ENCODE data around the gene PDILT.
"Not testable (repeated sequence)": the region's sequence is repeated elsewhere in the genome, so short reads cannot be mapped to it uniquely, and the experiment has no call there.

The PDILT gene

DNA sequence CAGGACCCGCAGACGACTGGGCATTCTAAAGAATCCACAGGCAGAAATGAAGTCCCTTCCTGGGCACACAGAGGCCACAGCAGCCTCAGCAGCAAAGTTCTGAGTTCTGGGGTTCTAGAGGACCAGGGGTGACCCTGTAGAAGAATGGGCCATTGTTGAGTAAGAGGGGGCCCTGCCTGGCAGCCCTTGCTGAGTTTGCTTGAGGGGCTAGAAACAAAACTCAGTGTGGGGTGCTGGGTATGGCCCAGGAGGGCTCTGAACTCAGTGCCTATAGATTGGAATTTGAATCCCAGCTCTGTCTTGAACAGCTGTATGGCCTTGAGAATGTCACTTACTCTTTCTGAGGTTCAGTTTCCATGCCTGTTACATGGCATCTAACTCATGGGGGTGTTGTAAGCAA, at the start of gene PDILT:
Gene PDILT, minus strand, starts transcription at position 101 of the 400 bp plus-strand sequence. CDS start 5,437 bp downstream, outside the sequence.
- DNase-seq = no peak

DNA sequence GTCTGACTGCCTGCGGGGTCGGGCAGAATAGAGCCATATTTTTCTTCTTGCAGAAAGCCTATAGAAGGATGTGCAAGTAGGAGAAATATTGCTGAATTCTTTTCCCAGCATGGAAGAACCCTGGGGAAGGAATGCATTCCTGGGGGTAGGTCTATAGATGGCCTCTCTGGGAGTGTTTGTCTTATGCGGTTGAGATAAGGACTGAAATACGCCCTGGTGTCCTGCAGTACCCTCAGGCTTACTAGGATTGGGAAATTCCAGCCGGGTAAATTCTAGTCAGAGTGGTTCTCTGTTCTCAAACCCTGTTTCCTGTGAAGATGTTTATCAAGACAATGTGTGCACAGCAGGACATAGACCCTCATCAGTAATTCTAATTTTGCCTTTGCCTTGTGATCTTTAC, 49.1 kb upstream of the PDILT start:
- not testable (repeated sequence) for DNase-seq

GRCh38 chr16:20451364-20451763, 46.8 kb upstream of the PDILT start, which contains the start of gene ACSM2A:
ACSM2A (plus strand) TSS chr16:20451521; CDS start chr16:20460115, 8,594 bp downstream.
- not testable (repeated sequence) for DNase-seq

DNA sequence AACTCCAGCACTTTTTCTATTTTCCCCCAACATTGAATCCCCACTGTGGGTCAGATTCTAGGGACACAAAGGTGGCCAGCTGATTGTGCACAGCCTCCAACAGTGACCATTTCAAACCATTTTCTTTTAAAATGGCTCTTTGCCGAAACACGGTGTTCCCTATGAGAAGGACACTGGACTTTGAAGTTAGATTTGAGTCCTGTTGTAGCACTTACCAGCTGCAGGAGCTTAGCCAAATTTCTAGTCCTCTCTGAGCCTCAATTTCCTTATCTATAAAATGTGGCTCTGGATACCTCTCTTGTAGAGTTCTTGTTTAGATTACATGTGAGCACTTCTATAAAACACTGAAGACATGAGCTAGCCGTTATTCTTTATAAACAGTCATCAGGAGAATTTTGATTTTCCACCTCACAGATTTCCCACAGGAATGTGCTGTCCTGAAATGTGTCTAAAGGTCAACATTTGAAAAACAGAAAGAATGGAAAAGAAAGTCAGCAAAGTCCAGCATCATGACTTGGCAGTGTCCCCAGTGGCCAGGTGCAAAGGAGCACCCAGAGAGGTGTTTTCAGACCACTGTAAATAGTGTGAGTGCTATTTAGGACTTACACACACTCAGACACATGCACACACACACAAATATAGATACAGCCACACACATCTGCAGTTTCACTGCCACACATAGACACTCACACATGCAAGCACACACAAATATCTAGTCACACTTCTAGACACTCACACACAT, 42.3 kb upstream of the PDILT start:
- not testable (repeated sequence) for DNase-seq

- DNase-seq = not testable (repeated sequence)
Observed at GRCh38 chr16:20441859-20442258, 37.3 kb upstream of the PDILT start.

- DNase-seq = no peak
Observed at GRCh38 chr16:20441191-20441590, 36.7 kb upstream of the PDILT start.

DNA sequence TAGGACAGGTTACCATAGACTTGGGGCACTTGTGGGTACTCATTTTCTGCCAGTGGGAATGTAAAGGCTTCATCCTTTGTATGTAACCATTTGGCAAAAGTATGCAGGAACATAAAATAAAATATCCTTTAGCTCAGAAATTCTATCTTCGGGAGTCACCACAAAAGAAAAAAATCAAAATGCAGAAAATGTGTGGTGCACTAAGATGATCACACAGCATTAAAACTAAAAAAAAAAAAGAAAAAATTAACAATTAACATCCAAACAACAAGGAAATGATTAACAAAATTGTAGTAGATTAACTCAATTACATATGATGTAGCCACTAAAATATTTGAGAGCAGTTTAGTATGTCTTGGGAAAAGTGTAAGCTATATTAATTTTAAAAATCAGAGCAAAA, 36.2 kb upstream of the PDILT start:
- not testable (repeated sequence) for DNase-seq

- DNase-seq = not testable (repeated sequence)
Observed at GRCh38 chr16:20439820-20440231, 35.3 kb upstream of the PDILT start.

- DNase-seq = not testable (repeated sequence)
Observed at GRCh38 chr16:20438950-20439349, 34.4 kb upstream of the PDILT start.

- no peak for DNase-seq
Observed at GRCh38 chr16:20430948-20431347, 26.4 kb upstream of the PDILT start.

- DNase-seq = not testable (repeated sequence)
Observed at GRCh38 chr16:20430480-20430879, 25.9 kb upstream of the PDILT start.

DNA sequence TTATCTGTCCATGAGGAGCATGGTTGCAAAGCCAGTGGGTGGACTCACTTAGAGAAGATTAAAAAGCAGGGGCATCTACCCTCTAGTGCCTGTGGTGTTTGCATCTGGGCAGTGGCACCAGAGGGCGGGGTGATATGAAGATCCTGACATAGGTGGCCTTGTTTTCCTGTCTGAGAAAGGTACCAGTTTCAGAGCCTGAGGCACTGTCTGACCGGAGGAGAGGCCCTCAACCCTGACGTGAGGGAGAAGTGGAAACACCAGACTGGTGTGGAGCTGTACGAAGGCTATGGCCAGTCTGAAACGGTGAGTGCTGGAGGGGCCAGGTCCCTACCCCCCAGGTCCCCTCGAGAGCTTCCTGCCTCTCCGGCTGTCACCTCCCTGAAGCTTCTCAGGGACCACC, 25.0 kb upstream of the PDILT start:
- not testable (repeated sequence) for DNase-seq

DNA sequence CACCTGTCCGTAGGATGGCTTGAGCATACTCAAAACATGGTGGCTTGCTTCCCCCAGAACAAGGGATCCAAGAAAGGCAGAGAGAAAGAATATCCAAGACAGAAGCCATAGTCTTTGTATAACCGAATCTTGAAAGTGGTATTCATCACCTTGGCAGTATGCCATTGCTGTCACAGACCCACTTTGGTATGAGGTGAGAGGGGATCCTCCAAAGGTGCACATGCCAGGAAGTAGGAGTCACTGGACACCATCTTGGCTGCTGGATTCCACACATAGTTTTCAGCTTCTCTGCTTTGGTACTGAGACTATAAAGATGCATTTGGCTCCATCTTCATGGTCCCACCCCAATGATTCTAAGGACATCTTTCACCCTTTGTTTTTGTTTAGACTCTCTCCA, 22.9 kb upstream of the PDILT start:
- DNase-seq = not testable (repeated sequence)

DNA sequence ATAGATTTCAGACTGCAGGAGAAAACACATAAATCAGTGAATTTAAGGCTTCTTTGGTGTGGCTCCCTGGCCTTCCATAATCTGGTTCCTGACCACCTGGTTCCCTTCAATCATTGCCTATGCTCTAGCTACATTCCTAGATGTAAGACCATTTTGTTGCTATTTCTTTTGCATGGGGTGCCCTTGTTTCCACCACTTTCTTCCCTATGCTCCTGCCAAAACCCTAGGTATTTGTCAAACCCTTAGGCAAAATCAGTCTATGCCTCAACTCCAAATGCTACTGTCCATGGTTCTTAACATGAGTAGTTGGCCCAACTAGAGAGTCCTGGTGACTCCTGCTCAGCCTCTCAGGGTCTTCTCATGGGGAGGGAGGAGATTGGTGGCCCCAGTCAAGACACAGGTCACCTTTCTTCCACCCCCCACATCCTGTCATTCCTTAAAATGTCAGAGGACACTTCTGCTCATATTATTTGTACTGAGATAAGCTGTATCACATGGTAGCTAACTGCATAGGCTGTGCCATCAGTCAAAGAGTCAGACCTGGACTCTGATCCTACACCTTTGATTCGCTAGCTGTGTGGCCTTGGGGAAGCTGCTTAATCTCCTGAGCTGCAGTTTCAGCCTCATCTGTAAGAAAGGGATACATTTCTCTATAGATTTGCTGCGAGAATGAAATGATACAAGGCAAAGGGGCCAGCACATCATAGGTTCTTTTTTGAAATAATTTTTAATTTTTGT, 19.8 kb upstream of the PDILT start:
- no peak for DNase-seq

- DNase-seq = not testable (repeated sequence)
Observed at GRCh38 chr16:20423772-20424128, 19.2 kb upstream of the PDILT start.

DNA sequence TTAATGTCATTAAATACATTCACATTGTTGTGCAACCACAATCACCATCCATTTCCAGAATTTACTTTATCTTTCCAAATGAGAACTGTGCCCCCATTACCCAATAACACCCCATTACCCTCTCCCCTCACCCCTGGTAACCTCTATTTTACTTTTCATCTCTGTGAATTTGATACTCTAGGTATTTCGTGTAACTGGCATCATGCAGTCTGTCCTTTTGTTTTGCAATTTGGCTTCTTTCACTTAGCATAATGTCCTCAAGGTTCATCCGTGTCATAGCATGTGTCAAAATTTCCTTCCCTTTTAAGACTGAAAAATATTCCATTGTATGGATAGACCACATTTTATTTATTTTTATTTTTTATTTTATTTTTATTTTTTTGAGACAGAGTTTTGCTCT, 17.2 kb upstream of the PDILT start:
- not testable (repeated sequence) for DNase-seq

DNA sequence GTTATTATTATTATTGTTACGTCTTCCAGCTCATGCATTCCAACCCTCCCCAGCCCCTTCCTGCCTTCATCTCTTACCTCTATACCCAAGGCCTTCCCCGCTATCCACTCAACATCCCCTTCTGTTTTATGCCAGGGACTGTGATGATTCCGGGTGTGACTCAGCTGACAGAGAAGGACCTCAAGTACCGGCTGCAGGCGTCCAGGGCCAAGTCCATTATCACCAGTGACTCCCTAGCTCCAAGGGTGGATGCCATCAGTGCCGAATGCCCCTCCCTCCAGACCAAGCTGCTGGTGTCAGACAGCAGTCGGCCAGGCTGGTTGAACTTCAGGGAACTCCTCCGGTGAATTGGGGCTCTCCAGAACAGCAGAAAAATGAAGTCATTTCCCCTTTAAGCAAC, 14.6 kb upstream of the PDILT start:
- not testable (repeated sequence) for DNase-seq

DNA sequence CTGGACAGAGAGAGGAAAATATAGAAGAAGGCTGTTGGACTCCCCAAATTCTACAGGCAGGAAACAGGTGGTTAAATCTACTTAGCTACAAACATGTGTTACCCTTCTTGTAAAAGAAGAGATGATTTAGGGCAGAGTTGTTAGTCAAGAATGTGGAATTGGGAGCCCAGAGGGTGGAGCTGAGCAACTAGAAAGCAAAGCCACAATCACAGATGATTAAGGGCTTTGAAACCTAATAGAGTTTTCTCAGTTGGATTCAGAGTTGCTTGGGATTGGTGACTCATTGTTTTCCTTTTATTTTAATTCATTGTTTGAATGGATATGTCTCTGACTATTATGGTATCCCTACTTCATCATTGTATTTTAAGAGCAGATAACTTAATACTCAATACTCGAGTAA, 11.0 kb upstream of the PDILT start:
- DNase-seq = no peak

- no peak for DNase-seq
Observed at GRCh38 chr16:20411055-20411454, 6.5 kb upstream of the PDILT start.

DNA sequence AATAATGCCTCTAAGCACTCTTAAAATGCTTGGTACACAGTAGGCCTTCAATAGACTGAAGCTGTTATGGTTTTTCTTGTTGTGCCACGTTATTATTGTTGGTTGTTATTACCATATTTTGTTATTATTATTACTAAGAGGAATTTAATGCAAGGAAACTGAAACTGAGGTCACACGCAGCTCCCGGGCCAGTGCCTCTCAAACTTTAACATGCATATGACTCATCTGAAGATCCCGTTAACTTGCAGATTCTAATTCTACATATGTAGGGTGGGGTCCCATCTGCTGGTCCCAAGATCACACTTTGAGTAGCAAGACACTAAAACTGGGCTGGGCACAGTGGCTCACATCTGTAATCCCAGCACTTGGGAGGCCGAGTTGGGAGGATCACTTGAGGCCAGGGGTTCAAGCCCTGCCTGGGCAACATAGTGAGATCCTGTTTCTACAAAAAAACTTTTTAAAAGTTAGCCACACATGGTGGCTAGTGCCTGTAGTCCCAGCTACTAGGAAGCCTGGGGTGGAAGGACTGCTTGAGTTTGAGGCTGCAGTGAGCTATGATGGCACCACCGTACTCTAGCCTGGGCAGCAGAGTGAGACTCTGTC, 5.7 kb upstream of the PDILT start:
- no peak for DNase-seq

DNA sequence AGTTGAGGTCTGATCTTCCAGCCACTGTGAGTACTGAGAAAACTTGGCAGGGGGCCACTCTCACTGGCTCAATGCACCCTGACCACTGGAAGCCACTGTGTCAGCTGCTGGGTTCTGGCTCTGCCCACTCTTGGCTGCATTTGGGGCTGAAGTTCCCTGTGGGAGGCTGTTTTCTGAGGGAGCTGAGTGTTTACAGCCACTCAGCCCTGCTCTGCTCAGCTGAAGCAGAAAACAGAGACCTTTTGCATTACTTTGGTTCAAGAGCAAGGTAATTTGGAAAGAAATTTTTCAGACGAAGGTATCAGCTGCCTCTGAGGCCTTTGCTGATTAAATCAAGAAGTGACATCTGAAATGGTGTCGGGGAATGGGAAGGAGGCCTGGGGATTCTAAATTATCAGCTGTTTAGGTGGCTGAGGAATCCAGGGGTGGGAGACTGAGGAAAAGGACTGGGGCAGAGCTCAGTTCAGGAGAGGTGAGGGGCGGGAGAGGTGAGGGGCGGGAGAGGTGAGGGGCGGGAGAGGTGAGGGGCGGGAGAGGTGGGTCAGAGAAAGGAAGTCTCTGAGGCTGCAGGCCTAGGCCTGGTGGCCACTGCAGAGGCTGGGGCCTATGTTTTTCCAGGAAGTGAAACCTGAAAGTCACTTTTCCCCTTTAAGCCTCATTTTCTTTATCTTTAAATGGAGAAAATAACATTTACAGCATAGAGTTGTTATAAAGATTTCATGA, 5.0 kb upstream of the PDILT start, which contains the start of gene ACSM5:
Gene ACSM5, plus strand, starts transcription at position 137 of the 723 bp plus-strand sequence. CDS start 1,951 bp downstream, outside the sequence.
- DNase-seq = no peak

- DNase-seq = no peak
Observed at GRCh38 chr16:20402651-20403050, 1.9 kb downstream of the PDILT start.

- no peak for DNase-seq
Observed at GRCh38 chr16:20401475-20402016, 3.0 kb downstream of the PDILT start.

Measured in stimulated activated CD4-positive, alpha-beta T cell treated with anti-CD3 and anti-CD28 coated beads, Interleukin-4, amount 100 ng/mL, for 4 hours (primary cell).